Stimulated activated memory B cell treated with anti-CD40 and anti-IgM and Interleukin-4, amounts not matched to agents 10 μg/mL and 1 μg/mL and 100 μg/mL, for 72 hours (primary cell): ENCODE results near the gene CDKL1.
A peak's percentile ranks its signal among the peaks of the same experiment; 100 is the strongest.
"Not testable (repeated sequence)": the region's sequence is repeated elsewhere in the genome, so short reads cannot be mapped to it uniquely, and the experiment has no call there.

Experiments
- ATAC-seq: fragments of 150-1000 bp; cut with Tn5 transposase; 2 replicates; pipeline ENCODE4 v1.10.0; 2021
- H3K27ac Mint-ChIP-seq: one replicate; pipeline ENCODE4 v1.8.0; 2022; ENCODE audit warnings: mild to moderate bottlenecking, mixed read lengths
- H3K27me3 Mint-ChIP-seq: one replicate; pipeline ENCODE4 v1.8.0; 2022; ENCODE audit warnings: mixed read lengths
- H3K36me3 Mint-ChIP-seq: one replicate; pipeline ENCODE4 v1.8.0; 2022; ENCODE audit warnings: mixed read lengths
- H3K4me1 Mint-ChIP-seq: one replicate; pipeline ENCODE4 v1.8.0; 2022; ENCODE audit warnings: mixed read lengths
- H3K4me3 Mint-ChIP-seq: one replicate; pipeline ENCODE4 v1.8.0; 2022; ENCODE audit warnings: mild to moderate bottlenecking, moderate library complexity, mixed read lengths
- H3K9me3 Mint-ChIP-seq: one replicate; pipeline ENCODE4 v1.8.0; 2022; ENCODE audit warnings: mixed read lengths

Gene CDKL1

GRCh38 chr14:50371546-50371945 is 25.1 kb downstream of the CDKL1 start:
- Mint-ChIP-seq H3K4me1 (peaks cover 8% of the 10 kb centered on the region), H3K36me3 (no peaks in the 10 kb centered on the region), H3K4me3 (no peak overlapping the region), H3K27me3 (no peaks in the 10 kb centered on the region), H3K27ac (no peak overlapping the region), H3K9me3 (no peaks in the 10 kb centered on the region)
- no peak for ATAC-seq

- Mint-ChIP-seq H3K27me3 (no peaks in the 10 kb centered on the region), H3K27ac (peak overlapping the region; percentile 12), H3K4me3 (no peak overlapping the region), H3K36me3 (no peaks in the 10 kb centered on the region), H3K4me1 (peaks cover 39% of the 10 kb centered on the region), H3K9me3 (no peaks in the 10 kb centered on the region)
- ATAC-seq: no peak
Measured at GRCh38 chr14:50366589-50366988, 30.1 kb downstream of the CDKL1 start.

DNA sequence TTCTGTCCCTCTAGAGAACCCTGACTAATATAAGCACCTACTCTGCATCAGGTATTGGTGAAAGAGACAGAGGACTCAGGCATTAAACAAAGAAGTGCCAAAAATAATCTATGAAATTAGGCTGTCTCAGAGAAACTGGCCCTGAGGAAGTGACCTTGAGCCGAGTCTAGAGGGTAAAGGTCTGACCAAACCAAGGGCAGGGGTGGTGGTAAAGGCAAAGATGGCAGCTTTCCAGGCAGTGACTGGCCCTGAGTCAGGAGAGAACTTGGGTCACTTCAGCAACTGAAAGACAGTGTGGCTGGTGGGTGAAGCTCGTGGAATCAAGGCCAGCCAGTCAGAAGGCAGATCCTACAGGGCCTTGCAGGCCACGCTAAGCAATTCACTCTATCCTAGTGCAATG is 30.6 kb downstream of the CDKL1 start:
- Mint-ChIP-seq H3K4me1 (peaks cover 39% of the 10 kb centered on the region), H3K27ac (peak overlapping the region; percentile 12), H3K36me3 (no peaks in the 10 kb centered on the region), H3K4me3 (no peak overlapping the region), H3K9me3 (no peaks in the 10 kb centered on the region), H3K27me3 (no peaks in the 10 kb centered on the region)
- no peak for ATAC-seq

- not testable (repeated sequence) for H3K36me3 Mint-ChIP-seq, ATAC-seq, H3K27me3 Mint-ChIP-seq, H3K9me3 Mint-ChIP-seq, H3K4me3 Mint-ChIP-seq
- H3K4me1 Mint-ChIP-seq: peaks cover 39% of the 10 kb centered on the region
- peak overlapping the region; percentile 12 for H3K27ac Mint-ChIP-seq
Measured at GRCh38 chr14:50365572-50365971, 31.1 kb downstream of the CDKL1 start.

- no peak overlapping the region for H3K27ac Mint-ChIP-seq
Measured at GRCh38 chr14:50364792-50365191, 31.9 kb downstream of the CDKL1 start.

GRCh38 chr14:50363714-50364111 is 33.0 kb downstream of the CDKL1 start:
- no peaks in the 10 kb centered on the region for H3K9me3 Mint-ChIP-seq
- H3K4me3 Mint-ChIP-seq: peak overlapping the region; percentile 84
- peak overlapping the region; percentile 91 for H3K27ac Mint-ChIP-seq
- peak; percentile 99 for ATAC-seq
- H3K36me3 Mint-ChIP-seq: peaks cover 5% of the 10 kb centered on the region
- peaks cover 39% of the 10 kb centered on the region for H3K4me1 Mint-ChIP-seq
- H3K27me3 Mint-ChIP-seq: no peaks in the 10 kb centered on the region

More at GRCh38 chr14:50364792-50365191, 31.9 kb downstream of the CDKL1 start:
- no peak overlapping the region for H3K4me3 Mint-ChIP-seq
- no peak for ATAC-seq
- no peaks in the 10 kb centered on the region for H3K27me3 Mint-ChIP-seq
- no peaks in the 10 kb centered on the region for H3K36me3 Mint-ChIP-seq
- peaks cover 39% of the 10 kb centered on the region for H3K4me1 Mint-ChIP-seq
- no peaks in the 10 kb centered on the region for H3K9me3 Mint-ChIP-seq

DNA sequence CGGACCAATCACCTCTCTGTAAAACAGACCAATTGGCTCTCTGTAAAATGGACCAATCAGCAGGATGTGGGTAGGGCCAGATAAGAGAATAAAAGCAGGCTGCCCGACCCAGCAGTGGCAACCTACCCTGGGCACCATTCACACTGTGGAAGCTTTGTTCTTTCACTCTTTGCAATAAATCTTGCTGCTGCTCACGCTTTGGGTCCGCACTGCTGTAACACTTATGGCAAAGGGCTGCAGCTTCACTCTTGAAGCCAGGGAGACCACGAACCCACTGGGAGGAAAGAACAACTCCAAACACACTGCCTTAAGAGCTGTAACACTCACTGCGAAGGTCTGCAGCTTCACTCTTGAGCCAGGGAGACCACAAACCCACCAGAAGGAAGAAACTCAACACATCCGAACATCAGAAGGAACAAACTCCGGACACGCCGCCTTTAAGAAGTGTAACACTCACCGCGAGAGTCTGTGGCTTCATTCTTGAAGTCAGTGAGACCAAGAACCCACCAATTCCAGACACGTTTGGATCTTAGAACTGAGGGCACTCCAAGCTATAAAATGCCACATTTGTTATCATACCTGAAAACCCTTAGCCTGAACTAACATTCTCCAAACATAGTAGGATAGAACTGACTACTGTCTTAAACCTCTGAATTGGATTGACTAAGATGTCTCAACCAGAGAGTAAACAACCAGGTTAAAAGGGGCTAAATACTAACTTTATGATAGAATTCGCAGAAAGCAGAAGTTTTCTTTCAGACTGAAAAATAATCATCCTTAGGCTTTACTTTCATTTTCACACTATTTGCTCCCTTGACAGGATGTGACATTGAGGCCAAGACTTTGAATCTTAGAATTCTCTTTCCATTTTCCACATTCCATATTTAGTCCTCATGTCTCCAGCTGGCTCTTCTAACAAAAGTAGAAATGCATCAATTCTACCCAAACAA is 33.6 kb downstream of the CDKL1 start:
- Mint-ChIP-seq H3K27me3 (no peaks in the 10 kb centered on the region), H3K9me3 (no peaks in the 10 kb centered on the region), H3K4me3 (peak overlapping the region; percentile 84), H3K4me1 (peaks cover 39% of the 10 kb centered on the region), H3K36me3 (peaks cover 12% of the 10 kb centered on the region), H3K27ac (peak overlapping the region; percentile 91)
- peak; percentile 40 for ATAC-seq

GRCh38 chr14:50361473-50362403 is 34.9 kb downstream of the CDKL1 start:
- not testable (repeated sequence) for H3K9me3 Mint-ChIP-seq, H3K27ac Mint-ChIP-seq, H3K4me3 Mint-ChIP-seq, H3K27me3 Mint-ChIP-seq, ATAC-seq
- peaks cover 25% of the 10 kb centered on the region for H3K36me3 Mint-ChIP-seq
- peaks cover 33% of the 10 kb centered on the region for H3K4me1 Mint-ChIP-seq

- H3K9me3 Mint-ChIP-seq: no peaks in the 10 kb centered on the region
- no peak overlapping the region for H3K4me3 Mint-ChIP-seq
- H3K4me1 Mint-ChIP-seq: peaks cover 25% of the 10 kb centered on the region
- no peak overlapping the region for H3K27ac Mint-ChIP-seq
- H3K36me3 Mint-ChIP-seq: peaks cover 31% of the 10 kb centered on the region
- H3K27me3 Mint-ChIP-seq: no peaks in the 10 kb centered on the region
- ATAC-seq: no peak
Measured at GRCh38 chr14:50360851-50361250, 35.8 kb downstream of the CDKL1 start.

DNA sequence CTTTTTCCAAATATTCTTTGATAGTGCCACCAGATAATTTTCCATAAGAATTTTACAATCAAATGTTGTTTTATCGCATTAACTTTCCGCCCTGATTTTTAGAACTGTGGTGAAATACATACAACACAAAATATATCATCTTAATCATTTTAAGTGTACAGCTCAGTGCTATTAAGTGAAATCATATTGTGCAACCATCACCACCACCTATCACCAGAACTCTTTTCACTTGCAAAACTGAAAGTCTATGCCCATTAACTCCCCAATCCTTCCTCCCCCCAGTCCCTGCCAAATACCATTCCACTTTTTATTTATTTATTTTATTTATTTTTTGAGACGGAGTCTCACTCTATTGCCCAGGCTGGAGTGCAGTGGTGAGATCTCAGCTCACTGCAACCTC is 36.6 kb downstream of the CDKL1 start:
- Mint-ChIP-seq H3K4me1 (peaks cover 23% of the 10 kb centered on the region), H3K9me3 (no peaks in the 10 kb centered on the region), H3K27me3 (no peaks in the 10 kb centered on the region), H3K4me3 (no peak overlapping the region), H3K27ac (no peak overlapping the region), H3K36me3 (peaks cover 31% of the 10 kb centered on the region)
- no peak for ATAC-seq

GRCh38 chr14:50359631-50360030 is 37.0 kb downstream of the CDKL1 start:
- no peak for ATAC-seq
- H3K36me3 Mint-ChIP-seq: peaks cover 31% of the 10 kb centered on the region
- no peak overlapping the region for H3K4me3 Mint-ChIP-seq
- H3K4me1 Mint-ChIP-seq: peaks cover 18% of the 10 kb centered on the region
- no peaks in the 10 kb centered on the region for H3K27me3 Mint-ChIP-seq
- H3K9me3 Mint-ChIP-seq: no peaks in the 10 kb centered on the region
- no peak overlapping the region for H3K27ac Mint-ChIP-seq

DNA sequence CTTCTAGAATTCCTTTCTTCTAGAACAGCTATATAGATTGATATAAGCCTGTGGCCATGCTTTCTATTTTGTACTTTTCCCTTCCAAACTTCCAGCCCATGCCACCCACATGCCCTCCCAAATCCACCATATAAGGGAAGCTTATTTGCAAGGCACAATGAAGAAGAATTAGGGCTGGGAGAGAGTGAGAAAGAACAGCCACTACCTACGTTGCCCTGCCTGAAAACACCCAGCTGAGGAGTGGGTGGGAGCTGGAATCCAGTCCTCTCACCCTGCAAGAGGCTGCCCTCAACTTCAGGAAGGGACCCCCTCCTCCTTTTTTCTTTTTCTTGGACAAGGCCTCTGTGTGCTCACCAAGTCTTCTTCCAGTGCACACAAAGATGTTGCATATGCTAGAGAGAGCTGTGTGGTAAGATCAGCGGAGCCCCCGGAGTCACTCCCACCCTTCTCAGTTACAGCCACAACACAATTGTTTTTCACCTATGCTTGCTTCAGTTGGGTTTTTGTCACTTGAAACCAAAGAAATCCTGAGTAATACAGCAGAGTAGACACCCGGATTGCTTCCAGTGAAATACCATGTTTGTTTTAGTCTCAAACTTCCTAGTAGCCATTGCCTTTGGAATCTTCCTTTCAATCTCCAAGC is 38.8 kb downstream of the CDKL1 start:
- no peaks in the 10 kb centered on the region for H3K9me3 Mint-ChIP-seq
- H3K27me3 Mint-ChIP-seq: no peaks in the 10 kb centered on the region
- peaks cover 31% of the 10 kb centered on the region for H3K36me3 Mint-ChIP-seq
- peaks cover 4% of the 10 kb centered on the region for H3K4me1 Mint-ChIP-seq
- H3K4me3 Mint-ChIP-seq: no peak overlapping the region
- H3K27ac Mint-ChIP-seq: no peak overlapping the region
- no peak for ATAC-seq

- no peak for ATAC-seq
- Mint-ChIP-seq H3K4me3 (no peak overlapping the region), H3K27me3 (no peaks in the 10 kb centered on the region), H3K36me3 (peaks cover 31% of the 10 kb centered on the region), H3K9me3 (no peaks in the 10 kb centered on the region), H3K27ac (no peak overlapping the region), H3K4me1 (no peaks in the 10 kb centered on the region)
Measured at GRCh38 chr14:50357124-50357523, 39.6 kb downstream of the CDKL1 start.

DNA sequence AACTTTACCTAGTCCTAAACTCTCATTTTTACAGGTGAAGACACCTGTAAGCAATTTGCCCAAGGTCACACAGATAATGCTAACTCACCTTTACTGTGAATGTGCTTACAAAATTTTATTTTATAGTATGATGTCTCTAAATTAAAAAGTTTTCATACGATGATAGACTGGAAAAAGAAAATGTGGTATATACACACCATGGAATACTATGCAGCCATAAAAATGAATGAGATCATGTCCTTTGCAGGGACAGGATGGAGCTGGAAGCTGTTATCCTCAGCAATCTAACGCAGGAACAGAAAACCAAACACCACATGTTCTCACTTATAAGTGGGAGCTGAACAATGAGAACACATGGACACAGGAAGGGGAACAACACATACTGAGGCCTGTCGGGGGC is 40.4 kb downstream of the CDKL1 start:
- not testable (repeated sequence) for H3K4me3 Mint-ChIP-seq, H3K27me3 Mint-ChIP-seq, ATAC-seq, H3K4me1 Mint-ChIP-seq, H3K9me3 Mint-ChIP-seq, H3K27ac Mint-ChIP-seq
- peaks cover 35% of the 10 kb centered on the region for H3K36me3 Mint-ChIP-seq

DNA sequence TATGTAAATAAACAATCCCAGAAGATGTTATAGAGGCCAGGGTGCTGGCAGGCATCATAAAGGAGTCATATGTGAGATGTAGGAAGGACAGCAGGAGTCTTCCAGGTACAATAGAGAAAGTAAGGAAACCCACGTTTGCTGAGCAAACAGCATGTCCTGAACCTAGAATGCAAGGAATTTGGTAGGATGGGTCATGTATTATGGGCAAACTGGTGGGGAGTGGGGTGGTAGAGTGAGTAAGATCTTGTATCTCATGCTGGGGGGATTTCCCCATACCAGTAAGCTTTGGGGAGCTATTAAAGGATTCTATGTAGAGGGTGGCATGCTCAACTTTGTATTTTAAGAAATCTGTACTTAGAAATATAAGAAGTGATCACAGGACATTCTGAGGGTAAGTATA is 41.0 kb downstream of the CDKL1 start:
- H3K36me3 Mint-ChIP-seq: peaks cover 39% of the 10 kb centered on the region
- no peak overlapping the region for H3K4me3 Mint-ChIP-seq
- H3K27me3 Mint-ChIP-seq: no peaks in the 10 kb centered on the region
- H3K27ac Mint-ChIP-seq: no peak overlapping the region
- H3K4me1 Mint-ChIP-seq: peaks cover 8% of the 10 kb centered on the region
- H3K9me3 Mint-ChIP-seq: no peaks in the 10 kb centered on the region
- no peak for ATAC-seq
